Peyer's patch (tissue), 4 donors: Measurements from ENCODE around the gene CBX2. TPM values are rescaled to one million over a fixed set of nuclear protein-coding genes. Genes with fewer than 3 reads are reported as not detected.
"Not testable (repeated sequence)": the region's sequence is repeated elsewhere in the genome, so short reads cannot be mapped to it uniquely, and the experiment has no call there.

Source experiments
- DNase-seq, 3 donors: peaks; one replicate each; pipeline ENCODE4 v3.0.0-alpha.2; 2017 to 2019
- H3K27ac ChIP-seq, 4 donors: fragments of 200-600 bp; sonication (generic); one replicate each; pipeline ENCODE4 v1.5.1; 2016 to 2019
- H3K27me3 ChIP-seq, 2 donors: fragments of 200-600 bp; sonication (generic); one replicate each; pipeline ENCODE4 v1.5.1; 2019
- H3K36me3 ChIP-seq, 3 donors: fragments of 200-600 bp; sonication (generic); one replicate each; pipeline ENCODE4 v1.5.1; 2016 to 2019
- H3K4me1 ChIP-seq, 4 donors: fragments of 200-600 bp; sonication (generic); one replicate each; pipeline ENCODE4 v1.5.1; 2016 to 2019
- H3K4me3 ChIP-seq, 4 donors: fragments of 200-600 bp; sonication (generic); 1 replicate in 3 of 4; 2 replicates in 1 of 4; pipeline ENCODE4 v1.5.1; 2016 to 2019; ENCODE audit warnings: mild to moderate bottlenecking in 1 of 4
- H3K9me3 ChIP-seq, 4 donors: fragments of 200-600 bp; sonication (generic); one replicate each; pipeline ENCODE4 v1.5.1; 2016 to 2019; ENCODE audit warnings: mild to moderate bottlenecking in 1 of 4
- CTCF ChIP-seq, 6 experiments: fragments of 450-650 bp in 4 of 6; fragments of 200-600 bp in 2 of 6; sonication (generic) in 1 of 6; IDR thresholded peaks; one replicate each; pipeline ENCODE4 v1.5.1; 2017 to 2019; ENCODE audit warnings: antibody characterized with exemption in 6 of 6, mild to moderate bottlenecking in 3 of 6, moderate library complexity in 1 of 6
- POLR2A ChIP-seq, 2 donors: fragments of 450-650 bp; IDR thresholded peaks; one replicate each; pipeline ENCODE4 v1.5.1; 2017; ENCODE audit warnings: antibody characterized with exemption in 2 of 2, mild to moderate bottlenecking in 2 of 2, moderate library complexity in 2 of 2
- total RNA-seq, 4 donors: library from RNA; depleted of rRNA; stranded (reverse); fragments of >200 nt; gene quantifications; one replicate each; pipeline ENCODE4 v1.1.0, GENCODE V29; 2016

CBX2 gene
- total RNA-seq, 4 donors from 2014 or later: 0.18 to 0.85 (median 0.81) TPM

- TF ChIP-seq POLR2A (IDR thresholded peaks at IDR 0.05) (no peak), CTCF (IDR thresholded peaks at IDR 0.05) (no peak)
- Histone ChIP-seq H3K4me1 (no peaks in the 10 kb centered on the region), H3K36me3 (no peaks in the 10 kb centered on the region), H3K27ac (no peak overlapping the region), H3K9me3 (no peaks in the 10 kb centered on the region), H3K27me3 (peaks cover 0 to 13% of the 10 kb centered on the region in 2 donors), H3K4me3 (no peak overlapping the region)
- DNase-seq: peak in 1 of 3 donors; percentile 15
Measured at GRCh38 chr17:79771276-79771675, 6.7 kb upstream of the CBX2 start.

DNA sequence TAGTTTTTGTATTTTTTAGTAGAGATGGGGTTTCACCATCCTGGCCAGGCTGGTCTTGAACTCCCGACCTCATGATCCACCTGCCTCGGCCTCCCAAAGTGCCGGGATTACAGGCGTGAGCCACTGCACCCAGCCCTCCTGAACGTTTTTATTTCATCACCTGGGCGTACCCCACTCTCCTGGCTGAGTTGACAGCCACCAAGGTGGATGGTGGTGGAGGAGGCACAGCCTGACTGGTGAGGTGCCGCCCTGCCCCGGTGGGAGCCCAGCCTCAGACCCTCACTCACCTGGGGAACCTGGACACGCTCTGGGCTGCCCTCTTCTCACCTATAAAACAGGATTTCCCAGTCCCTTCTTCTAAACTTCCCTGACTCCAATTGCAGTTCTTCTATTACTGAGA, 5.2 kb upstream of the CBX2 start:
- peaks cover 0 to 24% of the 10 kb centered on the region in 2 donors for H3K27me3 ChIP-seq
- H3K9me3 ChIP-seq, H3K27ac ChIP-seq, H3K4me1 ChIP-seq, H3K4me3 ChIP-seq, H3K36me3 ChIP-seq: not testable (repeated sequence)
- peak in 1 of 3 donors; percentile 10 for DNase-seq

DNA sequence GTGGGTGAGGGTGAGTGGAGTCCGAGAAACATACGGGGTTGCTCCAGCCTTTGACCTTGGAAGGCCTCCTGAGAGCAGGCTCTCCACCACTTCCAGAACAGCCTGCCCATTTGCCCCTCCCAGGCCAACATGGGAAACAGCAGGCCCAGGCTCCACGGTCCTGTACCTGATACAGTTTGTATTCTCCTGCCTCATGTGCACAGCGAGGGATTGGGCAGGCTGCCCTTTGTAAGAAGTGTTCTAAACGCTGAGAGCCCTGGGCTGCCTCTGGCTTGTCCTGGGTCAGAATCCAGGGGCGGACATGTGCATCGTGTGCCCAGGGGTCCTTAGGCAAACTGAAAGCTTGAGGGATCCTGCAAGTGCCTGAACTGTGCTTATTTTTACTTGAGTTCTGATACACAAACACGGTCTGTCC, 3.4 kb upstream of the CBX2 start:
- Histone ChIP-seq H3K9me3 (no peaks in the 10 kb centered on the region), H3K4me3 (no peak overlapping the region), H3K27ac (no peak overlapping the region), H3K36me3 (no peaks in the 10 kb centered on the region), H3K4me1 (peaks cover 2 to 20% (median 8%) of the 10 kb centered on the region in 4 donors), H3K27me3 (peaks cover 0 to 37% of the 10 kb centered on the region in 2 donors)
- TF ChIP-seq POLR2A (IDR thresholded peaks at IDR 0.05) (no peak), CTCF (IDR thresholded peaks at IDR 0.05) (no peak)
- no peak for DNase-seq

- H3K4me1 ChIP-seq: peaks cover 2 to 20% (median 8%) of the 10 kb centered on the region in 4 donors
- DNase-seq: no peak
- H3K27me3 ChIP-seq: peaks cover 0 to 37% of the 10 kb centered on the region in 2 donors
- H3K36me3 ChIP-seq: no peaks in the 10 kb centered on the region
- no peak overlapping the region for H3K27ac ChIP-seq
- TF ChIP-seq CTCF (IDR thresholded peaks at IDR 0.05) (no peak), POLR2A (IDR thresholded peaks at IDR 0.05) (no peak)
- H3K4me3 ChIP-seq: no peak overlapping the region
- no peaks in the 10 kb centered on the region for H3K9me3 ChIP-seq
Measured at GRCh38 chr17:79775632-79776031, 2.3 kb upstream of the CBX2 start.

DNA sequence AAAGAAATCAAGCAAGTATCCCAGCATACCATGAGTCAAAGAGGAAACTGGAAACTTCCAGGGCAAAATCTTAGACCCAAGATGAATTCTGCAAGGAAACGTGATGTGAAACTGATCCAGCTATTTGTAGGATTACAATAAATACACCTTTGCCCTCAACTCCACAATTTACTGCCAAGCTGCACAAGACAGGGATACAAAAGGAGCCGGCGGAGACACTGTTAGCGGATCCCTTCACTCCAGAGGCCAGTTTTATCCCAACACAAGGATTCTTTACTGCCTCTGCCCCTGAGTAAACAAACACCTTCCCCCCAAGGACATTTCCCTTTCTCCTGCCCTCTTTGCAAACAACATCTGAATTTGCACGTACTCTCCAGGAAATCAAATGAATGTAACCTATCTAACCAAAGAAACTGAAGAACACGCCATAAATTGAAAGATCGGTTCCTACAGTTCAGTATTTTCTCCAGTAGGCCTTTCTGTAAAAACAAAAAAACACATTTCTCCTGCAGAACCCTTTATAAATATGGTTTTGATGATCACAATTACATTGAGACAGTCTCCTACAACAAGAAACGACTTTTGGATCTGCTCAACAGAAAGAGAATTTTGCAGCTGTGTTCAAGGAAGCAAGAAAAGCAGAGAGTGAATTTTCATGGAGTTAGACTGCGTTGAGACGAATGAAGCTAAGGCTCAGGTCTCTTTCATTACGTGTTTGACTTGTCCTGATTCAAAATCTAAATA, 1.4 kb upstream of the CBX2 start:
- H3K4me1 ChIP-seq: peaks cover 2 to 20% (median 8%) of the 10 kb centered on the region in 4 donors
- no peak overlapping the region for H3K4me3 ChIP-seq
- DNase-seq: no peak

More for the DNA sequence above, 1.4 kb upstream of the CBX2 start:
- H3K36me3 ChIP-seq: no peaks in the 10 kb centered on the region
- H3K27ac ChIP-seq: no peak overlapping the region
- TF ChIP-seq CTCF (IDR thresholded peaks at IDR 0.05) (no peak), POLR2A (IDR thresholded peaks at IDR 0.05) (no peak)
- peaks cover 0 to 37% of the 10 kb centered on the region in 2 donors for H3K27me3 ChIP-seq
- no peaks in the 10 kb centered on the region for H3K9me3 ChIP-seq
